HG02981 (cell line): ENCODE results near the gene TUBGCP3.

Experiments used
- ATAC-seq: cut with Tn5 transposase; IDR thresholded peaks from one replicate; pipeline ENCODE4 v1.9.1; 2021; ENCODE audit warnings: mild to moderate bottlenecking, moderate library complexity; ENCODE audit not compliant: unreplicated experiment

TUBGCP3 gene

GRCh38 chr13:112443191-112443994 is 144.6 kb downstream of the TUBGCP3 start:
- no peak for ATAC-seq

- ATAC-seq: no peak
Observed at GRCh38 chr13:112442483-112443090, 145.4 kb downstream of the TUBGCP3 start.

- ATAC-seq: no peak
Observed at GRCh38 chr13:112441779-112442310, 146.1 kb downstream of the TUBGCP3 start.

GRCh38 chr13:112441226-112441625 is 146.7 kb downstream of the TUBGCP3 start:
- ATAC-seq: no peak

DNA sequence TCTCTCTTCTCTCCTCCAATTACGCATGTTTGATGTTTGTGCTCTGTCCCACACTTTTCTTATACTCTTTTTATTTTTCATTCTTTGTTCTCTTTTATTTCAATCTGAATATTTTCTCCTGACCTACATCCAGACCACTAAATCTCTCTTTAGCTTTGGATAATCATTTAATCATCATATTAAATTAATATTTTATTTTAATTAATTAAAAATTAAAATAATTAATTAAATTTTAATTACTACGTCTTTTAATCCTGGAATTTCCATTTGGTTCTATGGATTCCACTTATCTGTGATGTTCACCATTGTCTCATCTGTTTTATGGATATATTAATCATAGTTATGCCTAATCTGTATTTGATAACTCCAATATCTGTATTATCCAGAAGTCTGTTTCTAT is 149.4 kb downstream of the TUBGCP3 start:
- ATAC-seq: no peak

- ATAC-seq: no peak
Observed at GRCh38 chr13:112438094-112438493, 149.9 kb downstream of the TUBGCP3 start.

DNA sequence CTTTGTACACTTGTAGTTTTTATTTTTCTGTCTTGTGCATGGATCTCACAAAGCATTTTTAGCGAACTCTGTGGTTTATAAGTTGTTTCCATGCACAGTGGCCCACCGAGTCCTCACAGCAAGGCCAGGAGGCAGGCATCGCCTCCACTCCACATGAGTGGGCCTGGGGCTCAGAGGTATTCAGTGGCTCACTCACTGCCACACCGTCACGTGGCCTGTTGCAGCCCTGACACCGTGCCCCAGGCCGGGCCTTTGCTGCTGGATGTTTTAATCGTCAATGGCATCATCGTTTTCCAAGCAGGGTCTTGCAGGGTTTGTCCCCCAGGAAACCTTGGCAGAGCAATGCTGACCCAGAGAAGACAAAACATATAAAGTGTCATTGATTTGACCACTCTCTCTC is 152.0 kb downstream of the TUBGCP3 start:
- ATAC-seq: no peak
